CD4-positive, alpha-beta memory T cell (primary cell): ENCODE results near the gene FRMD4A. TPM values are rescaled to one million over a fixed set of nuclear protein-coding genes. Genes with fewer than 3 reads are reported as not detected.
"Not testable (repeated sequence)": the region's sequence is repeated elsewhere in the genome, so short reads cannot be mapped to it uniquely, and the experiment has no call there.

Experiments used
- CTCF ChIA-PET: fragments of 350-600 bp; sonication (Branson Sonifier 250); formaldehyde crosslinking; loops from one replicate; lab custom pipeline; 2021; ENCODE audit warnings: inconsistent platforms; ENCODE audit not compliant: partially characterized antibody; lab: Charles Lee
- POLR2A ChIA-PET: fragments of 350-600 bp; sonication (Branson Sonifier 250); formaldehyde crosslinking; loops from one replicate; lab custom pipeline; 2021; ENCODE audit not compliant: partially characterized antibody; lab: Charles Lee
- DNase-seq, 5 donors: peaks; one replicate each; pipeline versions ENCODE4 v3.0.0 to v3.0.0-alpha.2; 2020 to 2022; ENCODE audit warnings: mixed read lengths in 1 of 5
- H3K27ac ChIP-seq: one replicate; pipeline ENCODE4 v1.7.0; 2013; ENCODE audit warnings: low read depth, low read length
- H3K27me3 ChIP-seq: 2 replicates; pipeline ENCODE4 v1.7.0; 2013; ENCODE audit warnings: mild to moderate bottlenecking, low read length, moderate library complexity; ENCODE audit not compliant: insufficient read depth
- H3K36me3 ChIP-seq: 2 replicates; pipeline ENCODE4 v1.7.0; 2013; ENCODE audit warnings: mild to moderate bottlenecking, low read length, moderate library complexity; ENCODE audit not compliant: insufficient read depth
- H3K4me1 ChIP-seq: 2 replicates; pipeline ENCODE4 v1.7.0; 2013; ENCODE audit warnings: mild to moderate bottlenecking, low read length, moderate library complexity; ENCODE audit not compliant: insufficient read depth
- H3K4me3 ChIP-seq, 2 donors: one replicate each; pipeline ENCODE4 v1.7.0; 2013; ENCODE audit warnings: low read length in 2 of 2, mild to moderate bottlenecking in 1 of 2
- H3K9me3 ChIP-seq, 2 donors: one replicate each; pipeline ENCODE4 v1.7.0; 2013; ENCODE audit warnings: low read length in 2 of 2, control low read depth in 1 of 2; ENCODE audit not compliant: control insufficient read depth in 1 of 2
- H3K27ac Mint-ChIP-seq, 7 donors: one replicate each; pipeline ENCODE4 v1.8.0; 2020 to 2021; ENCODE audit warnings: mixed read lengths in 7 of 7, mild to moderate bottlenecking in 6 of 7, inconsistent platforms in 3 of 7, moderate library complexity in 3 of 7
- H3K27me3 Mint-ChIP-seq, 2 donors: one replicate each; pipeline ENCODE4 v1.8.0; 2020 to 2021; ENCODE audit warnings: mixed read lengths in 2 of 2
- H3K36me3 Mint-ChIP-seq, 2 donors: one replicate each; pipeline ENCODE4 v1.8.0; 2020 to 2021; ENCODE audit warnings: mixed read lengths in 2 of 2, inconsistent platforms in 1 of 2, mild to moderate bottlenecking in 1 of 2
- H3K4me1 Mint-ChIP-seq, 4 donors: one replicate each; pipeline ENCODE4 v1.8.0; 2020 to 2021; ENCODE audit warnings: mixed read lengths in 4 of 4, mild to moderate bottlenecking in 1 of 4
- H3K4me3 Mint-ChIP-seq, 8 donors: one replicate each; pipeline ENCODE4 v1.8.0; 2020 to 2021; ENCODE audit warnings: mixed read lengths in 8 of 8, mild to moderate bottlenecking in 7 of 8, moderate library complexity in 6 of 8, inconsistent platforms in 3 of 8
- H3K9me3 Mint-ChIP-seq, 8 donors: one replicate each; pipeline ENCODE4 v1.8.0; 2020 to 2021; ENCODE audit warnings: mixed read lengths in 8 of 8, mild to moderate bottlenecking in 5 of 8, inconsistent platforms in 3 of 8, moderate library complexity in 1 of 8
- intact Hi-C: fragments of 100-400 bp; cut with micrococcal nuclease; formaldehyde crosslinking; loops from one replicate; pipeline ENCODE4 v1.15.1; 2023
- polyA plus RNA-seq, 2 donors: library from polyadenylated mRNA; unstranded; fragments of 300-500 nt; fragmentation: Illumina TruSeq; gene quantifications; one replicate each; pipeline ENCODE4 v1.2.3, GENCODE V29; 2021
- total RNA-seq, 2 experiments: library from RNA; stranded (reverse); gene quantifications; one replicate each; pipeline ENCODE4 v1.2.3, GENCODE V29; 2021

Gene FRMD4A
- total and polyA plus RNA-seq, 4 experiments from 2014 or later, result 0.89 to 2.4 (median 1.9) TPM; not detected in 1

DNA sequence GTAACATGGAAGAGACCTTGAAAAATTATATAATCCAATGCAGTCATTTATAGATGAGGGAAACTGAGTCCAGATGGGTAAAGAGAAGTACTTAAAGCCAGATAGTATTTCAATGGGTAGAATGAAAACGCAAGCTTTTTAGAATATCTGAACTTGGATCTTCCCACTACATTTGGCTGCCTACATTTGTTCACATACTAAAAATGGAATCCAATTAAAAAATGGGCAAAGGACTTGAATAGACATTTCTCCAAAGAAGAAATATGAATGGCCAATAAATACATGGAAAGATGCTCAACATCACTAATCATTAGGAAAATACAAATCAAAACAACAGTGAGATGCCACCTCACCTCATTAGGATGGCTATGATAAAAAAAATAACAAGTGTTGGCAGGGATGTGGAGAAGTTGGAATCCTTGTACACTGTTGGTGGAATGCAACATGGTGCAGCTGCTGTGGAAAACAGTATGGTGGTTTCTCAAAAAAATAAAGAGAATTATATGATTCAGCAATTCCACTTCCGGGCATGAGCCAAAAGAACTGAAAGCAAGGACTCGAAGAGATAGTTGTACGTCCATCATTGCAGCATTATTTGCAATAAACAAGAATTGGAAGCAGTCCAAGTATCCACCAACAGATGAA lies 188.0 kb downstream of the FRMD4A start:
- Histone ChIP-seq H3K27ac (no peak overlapping the region), H3K4me3 (no peak overlapping the region), H3K4me1 (no peaks in the 10 kb centered on the region), H3K27me3 (peaks cover 4% of the 10 kb centered on the region), H3K9me3 (no peaks in the 10 kb centered on the region), H3K36me3 (no peaks in the 10 kb centered on the region)
- ChIA-PET POLR2A (no interaction called here), CTCF (no interaction called here)
- H3K4me3 Mint-ChIP-seq, result no peak overlapping the region
- no peaks in the 10 kb centered on the region for H3K4me1 Mint-ChIP-seq
- peaks cover 27 to 36% of the 10 kb centered on the region in 2 donors for H3K27me3 Mint-ChIP-seq
- H3K36me3 Mint-ChIP-seq, result no peaks in the 10 kb centered on the region
- intact Hi-C loops, result no loop called here
- no peak for DNase-seq
- no peaks in the 10 kb centered on the region for H3K9me3 Mint-ChIP-seq
- H3K27ac Mint-ChIP-seq, result no peak overlapping the region

DNA sequence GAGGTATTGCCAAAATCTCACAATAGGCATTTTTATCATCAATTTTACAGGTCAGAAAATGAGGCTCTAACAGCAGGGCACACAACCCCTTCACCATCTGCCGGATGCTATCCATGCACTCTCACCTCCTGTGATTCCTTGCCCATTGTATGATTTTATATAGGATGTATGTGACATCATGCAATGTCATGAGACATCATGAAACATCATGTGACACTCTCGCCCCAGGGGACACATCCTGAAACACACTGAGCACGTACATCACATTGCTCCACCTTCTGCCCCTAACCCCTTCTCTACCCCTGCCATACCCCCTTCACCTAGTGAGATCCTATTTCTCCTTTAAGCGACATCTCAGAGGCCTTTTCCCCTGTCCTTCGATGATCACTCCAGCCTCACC lies 189.4 kb downstream of the FRMD4A start:
- ChIA-PET POLR2A (no interaction called here), CTCF (no interaction called here)
- H3K4me1 ChIP-seq, result no peaks in the 10 kb centered on the region
- no peaks in the 10 kb centered on the region for H3K36me3 ChIP-seq
- no peaks in the 10 kb centered on the region for H3K9me3 Mint-ChIP-seq
- no peaks in the 10 kb centered on the region for H3K9me3 ChIP-seq
- no peak overlapping the region for H3K4me3 Mint-ChIP-seq
- no peaks in the 10 kb centered on the region for H3K36me3 Mint-ChIP-seq
- no peak overlapping the region for H3K27ac ChIP-seq
- intact Hi-C loops, result no loop called here
- H3K27me3 ChIP-seq, result peaks cover 4% of the 10 kb centered on the region
- H3K27me3 Mint-ChIP-seq, result peaks cover 23 to 40% of the 10 kb centered on the region in 2 donors
- no peaks in the 10 kb centered on the region for H3K4me1 Mint-ChIP-seq
- DNase-seq, result no peak
- no peak overlapping the region for H3K27ac Mint-ChIP-seq
- no peak overlapping the region for H3K4me3 ChIP-seq

GRCh38 chr10:14137391-14137790 lies 193.3 kb downstream of the FRMD4A start:
- H3K27ac ChIP-seq, result no peak overlapping the region
- H3K27me3 ChIP-seq, result peaks cover 4% of the 10 kb centered on the region
- ChIA-PET POLR2A (no interaction called here), CTCF (no interaction called here)
- Mint-ChIP-seq H3K36me3 (no peaks in the 10 kb centered on the region), H3K27me3 (peaks cover 25 to 26% of the 10 kb centered on the region in 2 donors), H3K4me1 (no peaks in the 10 kb centered on the region), H3K9me3 (peaks cover 0 to 1% (median 0%) of the 10 kb centered on the region in 8 donors), H3K27ac (no peak overlapping the region), H3K4me3 (no peak overlapping the region)
- H3K4me1 ChIP-seq, result no peaks in the 10 kb centered on the region
- H3K4me3 ChIP-seq, result no peak overlapping the region
- no peak for DNase-seq
- intact Hi-C loops, result no loop called here
- no peaks in the 10 kb centered on the region for H3K36me3 ChIP-seq
- H3K9me3 ChIP-seq, result no peaks in the 10 kb centered on the region

DNA sequence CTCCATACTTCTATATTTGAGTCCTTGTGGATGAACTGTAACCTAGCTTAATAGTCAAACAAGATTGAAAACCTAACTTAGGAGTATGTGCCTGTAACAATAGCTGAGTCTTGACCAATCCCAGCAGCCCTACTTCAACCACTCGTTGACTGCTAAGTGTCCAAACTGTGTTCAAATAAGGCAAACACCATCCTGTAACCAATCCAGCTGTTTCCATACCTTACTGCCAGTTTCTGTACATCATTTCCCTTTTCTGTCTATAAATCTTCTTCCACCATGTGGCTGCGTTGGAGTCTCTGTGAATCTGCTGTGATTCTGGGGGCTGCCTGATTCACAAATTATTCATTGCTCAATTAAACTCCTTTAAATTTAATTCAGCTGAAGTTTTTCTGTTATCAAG lies 195.5 kb downstream of the FRMD4A start:
- H3K9me3 Mint-ChIP-seq, H3K27me3 ChIP-seq, H3K9me3 ChIP-seq, H3K4me3 ChIP-seq, CTCF ChIA-PET, POLR2A ChIA-PET, H3K36me3 ChIP-seq, H3K4me1 Mint-ChIP-seq, H3K36me3 Mint-ChIP-seq, H3K27ac Mint-ChIP-seq, DNase-seq, H3K4me3 Mint-ChIP-seq, H3K27ac ChIP-seq, intact Hi-C loops, H3K4me1 ChIP-seq: not testable (repeated sequence)
- peaks cover 11 to 22% of the 10 kb centered on the region in 2 donors for H3K27me3 Mint-ChIP-seq

DNA sequence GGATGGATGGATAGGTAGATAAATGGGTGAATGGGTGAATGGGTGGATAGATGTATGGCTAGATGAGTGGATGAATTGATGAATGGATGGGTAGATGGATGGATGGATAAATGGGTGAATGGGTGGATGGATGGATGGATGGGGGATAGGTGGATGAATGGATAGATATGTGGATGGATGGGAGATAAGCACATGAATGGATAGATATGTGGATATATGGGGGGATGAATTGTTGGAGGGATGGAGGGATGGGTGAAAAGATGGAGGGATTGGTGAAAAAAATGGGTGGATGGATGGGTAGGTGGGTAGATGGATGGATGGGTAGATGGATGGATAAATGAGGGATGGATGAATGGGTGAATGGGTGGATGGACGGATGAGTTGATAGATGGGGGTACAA lies 196.4 kb downstream of the FRMD4A start:
- intact Hi-C loops, result no loop called here
- H3K9me3 Mint-ChIP-seq, result peaks cover 0 to 1% (median 0%) of the 10 kb centered on the region in 8 donors
- no peaks in the 10 kb centered on the region for H3K36me3 ChIP-seq
- ChIA-PET POLR2A (no interaction called here), CTCF (no interaction called here)
- DNase-seq, result no peak
- no peak overlapping the region for H3K4me3 ChIP-seq
- H3K27ac ChIP-seq, result no peak overlapping the region
- peak overlapping the region in 1 of 7 donors; percentile 30 for H3K27ac Mint-ChIP-seq
- H3K4me3 Mint-ChIP-seq, result no peak overlapping the region
- no peaks in the 10 kb centered on the region for H3K9me3 ChIP-seq
- no peaks in the 10 kb centered on the region for H3K36me3 Mint-ChIP-seq
- H3K4me1 Mint-ChIP-seq, result no peaks in the 10 kb centered on the region
- no peaks in the 10 kb centered on the region for H3K27me3 ChIP-seq
- H3K4me1 ChIP-seq, result no peaks in the 10 kb centered on the region
- peaks cover 12 to 20% of the 10 kb centered on the region in 2 donors for H3K27me3 Mint-ChIP-seq

- H3K9me3 Mint-ChIP-seq, result peaks cover 0 to 1% (median 0%) of the 10 kb centered on the region in 8 donors
- no peak overlapping the region for H3K4me3 Mint-ChIP-seq
- Histone ChIP-seq H3K27me3 (no peaks in the 10 kb centered on the region), H3K27ac (no peak overlapping the region), H3K4me1 (no peaks in the 10 kb centered on the region), H3K36me3 (no peaks in the 10 kb centered on the region), H3K4me3 (no peak overlapping the region), H3K9me3 (no peaks in the 10 kb centered on the region)
- H3K27me3 Mint-ChIP-seq, result peaks cover 10 to 11% of the 10 kb centered on the region in 2 donors
- ChIA-PET CTCF (no interaction called here), POLR2A (no interaction called here)
- intact Hi-C loops, result no loop called here
- no peak for DNase-seq
- no peaks in the 10 kb centered on the region for H3K4me1 Mint-ChIP-seq
- H3K36me3 Mint-ChIP-seq, result no peaks in the 10 kb centered on the region
- H3K27ac Mint-ChIP-seq, result no peak overlapping the region
These were observed 199.3 kb downstream of the FRMD4A start for GRCh38 chr10:14131261-14131960.

DNA sequence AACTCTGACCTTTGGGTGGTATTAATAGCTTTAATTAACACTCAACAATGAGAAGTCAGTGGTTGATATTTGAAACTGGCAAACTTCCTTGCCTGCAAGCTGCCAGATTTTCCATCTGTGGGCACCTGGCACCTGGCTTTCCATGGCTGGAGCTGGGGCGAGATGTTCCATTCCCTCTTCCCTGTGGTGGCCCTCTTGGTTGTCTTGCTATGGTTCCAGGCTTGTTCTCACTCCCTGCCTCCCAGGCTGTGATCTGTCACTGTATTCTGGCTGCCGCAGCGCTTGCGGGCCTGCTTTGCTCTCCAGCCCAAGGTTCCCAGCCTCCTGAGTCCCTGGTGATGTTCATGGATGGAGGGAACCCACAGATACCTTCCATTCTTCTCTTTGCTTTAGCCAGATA lies 201.0 kb downstream of the FRMD4A start:
- Histone ChIP-seq H3K27me3 (no peaks in the 10 kb centered on the region), H3K9me3 (no peaks in the 10 kb centered on the region), H3K36me3 (no peaks in the 10 kb centered on the region), H3K4me3 (no peak overlapping the region), H3K4me1 (no peaks in the 10 kb centered on the region), H3K27ac (no peak overlapping the region)
- Mint-ChIP-seq H3K27ac (no peak overlapping the region), H3K9me3 (peaks cover 0 to 1% (median 0%) of the 10 kb centered on the region in 8 donors), H3K27me3 (peaks cover 9 to 15% of the 10 kb centered on the region in 2 donors), H3K4me3 (no peak overlapping the region), H3K36me3 (no peaks in the 10 kb centered on the region), H3K4me1 (no peaks in the 10 kb centered on the region)
- ChIA-PET CTCF (no interaction called here), POLR2A (no interaction called here)
- intact Hi-C loops, result no loop called here
- no peak for DNase-seq
